HG03159 (cell line): ENCODE measurements around the gene ZNF684.
"Not testable (repeated sequence)": the region's sequence is repeated elsewhere in the genome, so short reads cannot be mapped to it uniquely, and the experiment has no call there.

ENCODE experiments used
- ATAC-seq: cut with Tn5 transposase; IDR thresholded peaks from one replicate; pipeline ENCODE4 v1.9.1; 2021; ENCODE audit warnings: mild to moderate bottlenecking, moderate library complexity; ENCODE audit not compliant: unreplicated experiment

The ZNF684 gene

DNA sequence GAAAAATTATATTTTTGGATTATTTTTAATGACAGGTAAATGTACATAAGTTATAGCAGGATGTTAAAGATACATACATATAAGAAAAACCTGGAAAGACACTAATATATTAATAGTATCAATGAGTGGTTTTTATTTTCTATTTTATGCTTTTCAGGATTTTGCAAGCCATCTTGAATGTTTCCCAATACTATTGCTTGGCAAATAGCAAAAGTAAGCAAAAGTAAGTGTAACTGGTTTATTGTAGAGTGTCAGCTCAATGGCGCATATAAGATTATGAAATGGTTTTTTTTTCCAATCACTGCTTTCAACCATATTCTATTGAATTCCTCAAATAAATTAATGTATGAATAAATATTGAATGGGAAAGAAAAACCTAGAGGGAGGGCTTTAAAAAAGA lies 36.4 kb downstream of the ZNF684 start:
- ATAC-seq, result no peak

DNA sequence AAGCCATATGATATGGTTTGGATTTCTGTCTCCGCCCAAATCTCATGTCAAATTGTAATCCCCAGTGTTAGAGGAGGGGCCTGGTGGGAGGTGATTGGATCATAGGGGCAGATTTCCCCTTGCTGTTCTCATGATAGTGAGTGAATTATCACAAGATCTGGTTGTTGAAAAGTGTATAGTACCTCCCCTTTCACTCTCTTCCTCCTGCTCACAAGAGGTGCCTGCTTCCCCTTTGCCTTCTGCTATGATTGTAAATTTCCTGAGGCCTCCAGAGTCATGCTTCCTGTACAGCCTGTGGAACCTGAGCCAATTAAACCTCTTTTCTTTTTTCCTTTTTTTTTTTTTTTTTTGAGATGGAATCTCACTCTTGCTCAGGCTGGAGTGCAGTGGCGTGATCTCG lies 43.4 kb downstream of the ZNF684 start:
- not testable (repeated sequence) for ATAC-seq

DNA sequence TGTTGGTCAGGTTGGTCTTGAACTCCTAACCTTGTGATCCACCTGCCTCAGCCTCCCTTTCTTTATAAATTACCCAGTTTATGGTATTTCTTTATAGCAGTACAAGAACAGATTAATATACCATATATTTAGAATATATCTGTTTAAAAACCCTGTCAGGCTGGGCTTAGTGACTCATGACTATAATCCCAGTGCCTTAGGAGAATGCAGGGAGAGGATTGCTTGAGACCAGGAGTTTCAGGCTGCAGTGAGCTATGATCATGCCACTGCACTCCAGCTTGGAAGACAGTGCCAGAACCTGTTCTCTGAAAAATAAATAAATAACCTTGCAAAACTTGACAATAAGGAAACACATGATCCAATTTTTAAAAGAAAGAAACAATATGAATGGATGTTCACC lies 43.9 kb downstream of the ZNF684 start:
- ATAC-seq, result no peak

DNA sequence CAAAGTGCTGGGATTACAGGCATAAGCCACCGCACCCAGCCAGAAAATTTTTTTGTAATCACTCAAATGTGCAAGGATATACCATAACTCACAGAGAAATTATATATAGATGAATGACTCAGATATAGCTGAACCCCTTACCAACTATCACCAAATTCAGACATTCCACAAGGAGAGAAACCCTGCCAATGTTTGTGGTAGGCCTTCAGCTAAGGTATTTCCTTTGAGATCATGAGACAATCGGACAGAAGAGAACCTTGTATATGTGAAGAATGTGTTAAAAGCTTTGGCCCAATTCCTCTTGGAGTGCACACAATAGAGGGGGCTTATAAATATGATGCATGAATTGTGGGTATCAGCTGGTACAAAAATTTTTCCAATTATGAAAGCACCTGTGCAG lies 50.7 kb downstream of the ZNF684 start:
- no peak for ATAC-seq

DNA sequence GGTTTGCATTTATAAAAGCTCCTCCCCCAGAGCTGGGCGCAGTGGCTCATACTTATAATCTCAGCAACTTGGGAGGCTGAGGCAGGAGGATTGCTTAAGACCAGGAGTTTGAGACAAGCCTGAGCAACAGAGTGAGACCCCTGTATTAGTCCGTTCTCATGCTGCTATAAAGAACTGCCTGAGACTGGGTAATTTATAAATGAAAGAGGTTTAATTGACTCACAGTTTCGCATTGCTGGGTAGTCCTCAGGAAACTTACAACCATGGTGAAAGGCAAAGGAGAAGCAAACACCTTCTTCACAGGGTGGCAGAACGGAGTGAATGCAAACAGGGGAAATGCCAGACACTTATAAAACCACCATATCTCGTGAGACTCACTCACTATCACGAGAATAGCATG lies 52.5 kb downstream of the ZNF684 start:
- ATAC-seq, result no peak

DNA sequence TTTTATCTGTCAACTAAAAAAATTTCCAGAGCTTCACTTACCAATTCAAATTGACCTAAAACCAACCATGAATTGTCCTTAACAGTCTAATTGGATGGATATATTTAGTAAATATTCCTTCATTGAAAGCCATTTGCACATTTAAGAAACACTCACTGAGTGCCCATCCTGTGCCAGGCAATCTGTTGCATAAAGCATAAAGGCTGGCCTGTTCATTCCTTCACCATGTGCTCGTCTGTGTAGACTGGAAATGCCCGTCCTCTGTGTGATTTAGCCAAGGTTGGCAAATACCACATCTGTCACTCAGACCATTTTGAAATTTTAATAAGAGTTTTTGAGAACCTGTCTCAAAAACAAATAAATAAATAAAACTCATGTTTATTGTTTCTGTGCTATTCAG lies 57.1 kb downstream of the ZNF684 start:
- no peak for ATAC-seq

DNA sequence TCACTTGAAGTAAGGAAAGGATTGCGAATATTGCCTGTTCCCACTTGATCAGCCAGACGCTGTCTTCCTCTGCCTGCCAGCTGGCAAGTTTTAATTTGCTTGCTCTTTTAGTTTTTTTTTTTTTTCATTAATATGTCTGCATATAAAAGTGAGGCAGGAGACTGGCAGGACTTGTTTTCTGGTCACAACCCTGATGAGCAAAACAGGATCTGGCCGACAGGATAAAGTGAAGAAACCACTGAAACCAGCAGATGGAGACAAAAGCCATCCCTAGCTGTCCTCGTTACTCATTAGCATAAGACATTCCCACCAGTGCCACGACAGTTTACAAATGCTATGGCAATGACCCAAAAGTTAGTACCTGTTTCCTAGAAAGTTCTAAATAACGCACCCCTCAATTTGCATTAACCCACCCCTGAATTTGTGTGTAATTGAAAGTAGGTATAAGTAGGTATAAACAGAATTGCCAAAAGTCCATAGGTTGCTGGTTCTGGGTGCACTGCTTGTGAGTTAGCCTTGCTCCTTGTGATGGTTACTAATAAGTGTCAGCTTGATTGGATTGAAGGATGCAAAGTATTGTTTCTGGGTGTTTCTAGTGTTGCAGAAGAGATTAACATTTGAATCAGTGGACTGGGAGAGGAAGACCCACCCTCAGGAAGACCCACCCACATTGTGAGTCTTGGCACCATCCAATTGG lies 60.8 kb downstream of the ZNF684 start:
- ATAC-seq, result no peak

DNA sequence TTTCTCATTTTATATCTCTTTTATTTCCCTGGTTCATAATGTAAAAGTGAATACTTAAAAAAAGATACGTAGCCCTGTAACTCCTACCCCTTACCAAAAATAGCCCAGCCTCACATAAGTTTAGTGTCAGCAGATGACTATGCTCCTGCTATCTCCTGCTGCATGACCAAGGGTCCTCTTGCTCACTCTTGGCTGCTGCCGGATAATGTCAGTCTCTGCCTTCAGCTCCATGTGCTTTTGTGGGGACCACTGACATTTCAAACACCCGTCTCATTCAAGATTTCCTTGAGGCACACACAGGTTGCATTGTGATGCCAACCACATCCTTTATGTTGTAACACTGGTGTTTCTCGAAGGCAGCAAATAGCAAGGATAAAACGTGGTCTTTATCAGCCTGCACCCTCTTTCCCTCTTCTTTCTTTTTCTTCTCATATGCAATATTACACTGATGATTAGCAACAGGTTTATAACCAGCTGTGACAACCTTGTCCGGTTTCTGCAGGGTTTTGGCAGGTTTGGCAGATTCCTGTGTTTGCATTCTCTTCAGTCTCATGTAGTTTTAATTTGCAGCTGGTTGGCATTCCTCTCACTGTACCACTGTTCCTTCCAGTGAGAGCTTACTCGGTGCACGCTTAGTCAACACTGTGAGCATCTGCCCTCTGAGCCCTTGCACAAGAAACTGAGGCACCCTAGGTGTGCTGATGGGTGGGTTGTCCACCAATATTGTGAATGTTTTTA lies 62.2 kb downstream of the ZNF684 start:
- no peak for ATAC-seq

DNA sequence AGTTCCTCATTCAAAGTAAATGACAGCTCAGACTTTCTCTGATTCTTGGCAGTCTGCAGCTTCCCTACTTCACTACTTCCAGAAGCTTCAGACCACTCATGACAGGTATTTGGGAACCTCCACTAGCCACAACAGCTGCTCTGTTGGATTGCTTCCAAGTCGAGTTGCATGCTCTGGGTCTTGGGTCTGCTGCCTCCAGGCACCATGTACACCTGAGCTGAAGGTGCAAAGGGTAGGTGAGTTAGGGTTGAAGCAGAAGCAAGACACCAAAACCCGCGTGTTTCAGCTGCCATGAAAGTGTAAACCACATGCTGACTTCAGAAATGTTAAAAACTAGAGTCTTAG lies 62.7 kb downstream of the ZNF684 start:
- ATAC-seq, result no peak

DNA sequence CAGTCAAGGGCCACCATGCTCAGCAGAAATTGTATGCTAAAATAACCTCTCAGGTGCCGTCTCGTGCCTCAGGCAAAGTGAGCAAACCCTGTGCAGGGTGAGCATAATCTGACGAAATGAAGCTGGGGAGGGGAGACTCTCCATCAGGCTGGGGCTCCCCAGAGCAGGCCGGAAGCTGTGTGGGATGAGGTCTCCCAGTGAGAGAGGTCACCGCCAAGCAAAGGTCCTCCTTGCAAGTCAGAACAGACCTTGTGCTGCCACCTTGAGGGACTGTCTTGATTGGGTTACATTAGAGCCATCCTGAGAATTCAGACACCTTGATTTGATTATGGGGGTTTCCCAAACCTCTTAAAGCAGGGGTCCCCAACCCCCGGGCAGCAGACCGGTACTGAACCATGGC lies 64.2 kb downstream of the ZNF684 start:
- ATAC-seq, result no peak
